T-cell (primary cell): ENCODE measurements around the gene UTP20. TPM values are rescaled to one million over a fixed set of nuclear protein-coding genes. Genes with fewer than 3 reads are reported as not detected.

Experiments used
- ATAC-seq, 4 experiments: fragments of 200-7000 bp in 3 of 4; fragments of 150-1000 bp in 1 of 4; cut with Tn5 transposase; replicated peaks in 1 of 4; 1 replicate in 3 of 4; 2 replicates in 1 of 4; pipeline ENCODE4 v1.10.0; 2021; ENCODE audit warnings: moderate library complexity in 3 of 4, mild to moderate bottlenecking in 2 of 4, moderate number of reproducible peaks in 1 of 4
- CTCF ChIA-PET, 2 donors: fragments of 300-600 bp; sonication (Branson Sonifier 250); formaldehyde crosslinking; loops; one replicate each; lab custom pipeline; 2022; ENCODE audit warnings: antibody characterized with exemption in 2 of 2; lab: Charles Lee
- POLR2A ChIA-PET, 2 donors: fragments of 300-600 bp; sonication (Branson Sonifier 250); formaldehyde crosslinking; loops; one replicate each; lab custom pipeline; 2022; ENCODE audit warnings: antibody characterized with exemption in 2 of 2; lab: Charles Lee
- DNase-seq, 35 experiments: peaks; one replicate each; pipeline versions ENCODE4 v3.0.0 to v3.0.0-alpha.2; 2013 to 2023
- H3K27ac ChIP-seq: one replicate; pipeline ENCODE4 v1.5.1; 2013; ENCODE audit warnings: low read length
- H3K27me3 ChIP-seq, 2 experiments: replicated peaks in 1 of 2; 1 replicate in 1 of 2; 2 replicates in 1 of 2; pipeline versions ENCODE4 v1.6.1 to v1.7.0; 2013; ENCODE audit warnings: low read length in 1 of 2, mixed read lengths in 1 of 2; ENCODE audit not compliant: control insufficient read depth in 2 of 2, insufficient read depth in 2 of 2; ENCODE audit errors: extremely low read depth in 1 of 2
- H3K36me3 ChIP-seq, 2 donors: 1 replicate in 1 of 2; 2 replicates in 1 of 2; pipeline versions ENCODE4 v1.6.1 to v1.7.0; 2013; ENCODE audit warnings: low read length in 1 of 2; ENCODE audit not compliant: control insufficient read depth in 2 of 2, insufficient read depth in 1 of 2; ENCODE audit errors: extremely low read depth in 1 of 2
- H3K4me1 ChIP-seq, 2 experiments: 1 replicate in 1 of 2; 2 replicates in 1 of 2; pipeline versions ENCODE4 v1.6.1 to v1.7.0; 2013; ENCODE audit warnings: low read length in 2 of 2, mixed read lengths in 1 of 2; ENCODE audit not compliant: insufficient read depth in 2 of 2, control insufficient read depth in 1 of 2; ENCODE audit errors: extremely low read depth in 1 of 2
- H3K4me3 ChIP-seq, 2 donors: 1 replicate in 1 of 2; 2 replicates in 1 of 2; pipeline versions ENCODE4 v1.5.1 to v1.7.0; 2013; ENCODE audit warnings: mild to moderate bottlenecking in 2 of 2, low read length in 1 of 2, moderate library complexity in 1 of 2; ENCODE audit not compliant: control insufficient read depth in 1 of 2; ENCODE audit errors: extremely low read depth in 1 of 2
- H3K9me3 ChIP-seq: 2 replicates; pipeline ENCODE4 v1.7.0; 2013
- H3K27ac Mint-ChIP-seq, 2 donors: one replicate each; pipeline ENCODE4 v1.8.0; 2020 to 2021; ENCODE audit warnings: mild to moderate bottlenecking in 2 of 2, mixed read lengths in 2 of 2
- H3K27me3 Mint-ChIP-seq, 2 donors: one replicate each; pipeline ENCODE4 v1.8.0; 2021 to 2022; ENCODE audit warnings: mixed read lengths in 2 of 2
- H3K36me3 Mint-ChIP-seq: one replicate; pipeline ENCODE4 v1.8.0; 2021; ENCODE audit warnings: mixed read lengths
- H3K4me1 Mint-ChIP-seq, 3 donors: one replicate each; pipeline ENCODE4 v1.8.0; 2020 to 2022; ENCODE audit warnings: mixed read lengths in 3 of 3, mild to moderate bottlenecking in 1 of 3
- H3K4me3 Mint-ChIP-seq, 3 donors: one replicate each; pipeline ENCODE4 v1.8.0; 2020 to 2022; ENCODE audit warnings: mild to moderate bottlenecking in 3 of 3, mixed read lengths in 3 of 3, moderate library complexity in 3 of 3
- H3K9me3 Mint-ChIP-seq, 3 donors: one replicate each; pipeline ENCODE4 v1.8.0; 2020 to 2022; ENCODE audit warnings: mixed read lengths in 3 of 3
- WGBS: methylation state at CpG from one replicate; pipeline ENCODE4 v1.1.5; 2013; ENCODE audit warnings: missing lambda C conversion rate; ENCODE audit not compliant: insufficient coverage; 5-methylcytosine and 5-hydroxymethylcytosine counted together
- total RNA-seq, 35 experiments: library from RNA in 6 of 35; stranded (reverse) in 6 of 35; fragments of 120-200 nt in 1 of 35; gene quantifications; one replicate each; pipeline versions ENCODE4 v1.2.1 to v1.2.4 and lab custom pipeline; 2013 to 2026

The UTP20 gene
- 10 to 100 TPM; 12.7 to 16.9 (median 14.6) TPM for total RNA-seq
- total RNA-seq (2013): 18.1 TPM
- 38.8 to 310 (median 63.5) reads per million in 29 experiments for total RNA-seq (lab: John Stamatoyannopoulos, UW)

DNA sequence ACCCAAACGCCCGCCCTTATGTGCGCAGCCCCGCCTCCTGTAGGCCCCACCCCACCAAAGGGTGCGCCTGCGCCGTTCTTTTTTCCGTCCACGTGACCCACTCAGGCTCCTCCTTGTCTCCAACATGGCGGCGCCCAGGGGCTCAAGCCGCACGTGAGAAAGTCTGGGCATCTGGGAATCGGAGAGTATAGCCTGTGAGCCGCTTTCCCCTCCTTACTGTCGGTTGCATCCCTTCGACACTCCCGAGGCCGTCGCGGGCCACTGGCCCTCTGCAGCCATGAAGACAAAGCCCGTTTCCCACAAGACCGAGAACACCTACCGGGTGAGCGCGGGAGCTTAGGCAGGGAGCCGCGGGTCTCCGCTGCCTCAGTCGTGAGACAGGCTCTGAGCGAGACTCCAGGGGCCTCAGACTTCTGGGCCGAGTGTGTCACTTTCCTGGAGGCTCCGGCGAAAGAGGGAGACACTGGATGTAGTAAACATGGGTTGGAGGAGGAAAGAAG, at the start of gene UTP20:
TSS of gene UTP20 (plus strand) at position 100 of the 500 bp plus-strand sequence. CDS start at position 278, 178 bp downstream.
- peaks cover 0 to 16% of the 10 kb centered on the region in 2 donors for H3K36me3 ChIP-seq
- H3K27ac Mint-ChIP-seq: peak within 1 kb of the TSS; percentile 82 to 86
- DNase-seq: peak; percentile 73 to 95 (median 89)
- under 1% methylated on average over 31 of the region's 34 CpGs for WGBS
- peak; percentile 99 to 100 (median 100) for ATAC-seq
- peaks cover 0 to 6% of the 10 kb centered on the region in 2 experiments for H3K27me3 ChIP-seq
- peaks cover 4 to 10% of the 10 kb centered on the region in 2 experiments for H3K4me1 ChIP-seq
- no peak within 1 kb of the TSS for H3K27ac ChIP-seq
- H3K4me1 Mint-ChIP-seq: peaks cover 20 to 25% (median 22%) of the 10 kb centered on the region in 3 donors
- POLR2A ChIA-PET: interaction anchor here in 1 of 2 donors (0.5 kb wide), 1 partner anchor 1013 kb away, joined by 12 read pairs; the partner anchor contains the start of genes DEPDC4 and SCYL2
- CTCF ChIA-PET: interaction anchor here (1.2 kb wide), 2 partner anchors 12 to 559 kb away, joined by 6 read pairs; no protein-coding TSS in a partner anchor
- H3K4me3 ChIP-seq: peak within 1 kb of the TSS; percentile 90 to 100
- peaks cover 15% of the 10 kb centered on the region for H3K36me3 Mint-ChIP-seq
- peaks cover 8 to 14% of the 10 kb centered on the region in 2 donors for H3K27me3 Mint-ChIP-seq
- H3K9me3 ChIP-seq: no peaks in the 10 kb centered on the region
- H3K4me3 Mint-ChIP-seq: peak within 1 kb of the TSS; percentile 94 to 96 (median 95)
- no peaks in the 10 kb centered on the region for H3K9me3 Mint-ChIP-seq

DNA sequence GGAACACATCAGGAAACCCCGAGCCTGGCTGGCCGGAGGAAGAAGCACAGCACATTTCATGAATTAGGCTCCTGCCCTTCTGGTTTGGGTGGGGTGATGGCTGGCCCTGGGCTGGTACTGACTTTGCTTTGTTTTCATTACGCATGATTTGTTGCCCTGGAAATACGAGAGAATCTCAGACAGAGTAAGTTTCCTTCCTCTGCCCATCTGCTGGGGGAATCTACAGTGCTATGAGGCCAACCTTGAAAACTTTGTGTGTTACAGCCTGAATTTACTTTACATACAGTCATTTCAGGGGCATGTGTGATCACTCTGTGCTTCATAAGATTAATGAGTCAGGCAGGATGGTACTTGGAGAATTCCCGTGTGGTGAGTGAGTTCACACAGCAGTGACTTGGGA, 49.4 kb upstream of the UTP20 start:
- no peaks in the 10 kb centered on the region for H3K9me3 Mint-ChIP-seq
- no peak overlapping the region for H3K27ac Mint-ChIP-seq
- H3K36me3 Mint-ChIP-seq: no peaks in the 10 kb centered on the region
- H3K27me3 Mint-ChIP-seq: peaks cover 11 to 21% of the 10 kb centered on the region in 2 donors
- Histone ChIP-seq H3K36me3 (no peaks in the 10 kb centered on the region), H3K9me3 (no peaks in the 10 kb centered on the region), H3K4me3 (no peak overlapping the region), H3K27ac (no peak overlapping the region), H3K27me3 (peaks cover 0 to 2% of the 10 kb centered on the region in 2 experiments), H3K4me1 (no peaks in the 10 kb centered on the region)
- DNase-seq (no peak), ATAC-seq (no peak)
- ChIA-PET POLR2A (no interaction called here), CTCF (no interaction called here)
- H3K4me1 Mint-ChIP-seq: no peaks in the 10 kb centered on the region
- 57% methylated on average over 2 of the region's 5 CpGs for WGBS
- no peak overlapping the region for H3K4me3 Mint-ChIP-seq

DNA sequence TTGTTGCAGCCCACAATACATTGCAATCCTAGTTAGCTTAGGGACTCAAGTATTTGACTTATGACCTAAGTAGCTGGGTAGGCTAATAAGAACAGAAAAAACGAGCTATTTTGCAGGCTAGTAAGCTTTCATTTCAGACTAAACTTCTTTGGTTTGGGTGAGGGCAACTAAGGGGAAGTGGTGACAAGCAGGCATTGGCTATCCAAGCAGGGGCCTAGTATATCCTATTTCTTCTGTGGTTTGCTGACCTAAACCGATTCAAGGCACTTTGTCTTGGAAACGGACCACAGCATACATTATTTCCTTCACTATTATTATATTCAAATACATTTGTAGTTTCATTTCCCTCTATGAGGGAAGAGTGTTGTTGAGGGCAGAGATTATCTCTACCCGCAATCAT, 48.3 kb upstream of the UTP20 start:
- Histone ChIP-seq H3K36me3 (no peaks in the 10 kb centered on the region), H3K9me3 (no peaks in the 10 kb centered on the region), H3K27me3 (peaks cover 0 to 2% of the 10 kb centered on the region in 2 experiments), H3K4me3 (no peak overlapping the region), H3K4me1 (no peaks in the 10 kb centered on the region), H3K27ac (no peak overlapping the region)
- Mint-ChIP-seq H3K9me3 (no peaks in the 10 kb centered on the region), H3K4me1 (no peaks in the 10 kb centered on the region), H3K4me3 (no peak overlapping the region), H3K27me3 (peaks cover 8 to 17% of the 10 kb centered on the region in 2 donors), H3K36me3 (no peaks in the 10 kb centered on the region), H3K27ac (no peak overlapping the region)
- WGBS: 20% methylated on average over 1 of the region's 4 CpGs
- no peak for DNase-seq
- no peak for ATAC-seq
- POLR2A ChIA-PET: no interaction called here
- CTCF ChIA-PET: no interaction called here

DNA sequence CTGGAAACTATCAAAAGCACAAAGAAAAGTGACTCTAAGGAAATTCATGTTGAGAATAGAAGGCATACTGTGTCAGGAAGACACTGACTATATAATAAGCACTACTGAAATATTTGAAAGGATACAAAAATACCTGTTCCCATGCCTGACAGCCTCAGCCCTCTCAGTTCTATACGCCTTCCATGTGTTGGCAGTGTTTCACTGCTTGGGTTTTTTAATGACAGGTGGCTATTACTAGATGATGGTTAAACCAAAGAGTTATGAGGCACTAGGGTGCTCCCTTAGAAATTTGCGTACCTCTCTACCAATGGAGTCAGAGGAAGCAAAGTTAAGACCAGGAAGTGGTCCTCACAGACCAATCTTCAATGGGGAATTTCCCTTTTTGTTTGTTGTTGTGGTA, 44.2 kb upstream of the UTP20 start:
- H3K9me3 Mint-ChIP-seq: peaks cover 0 to 2% (median 0%) of the 10 kb centered on the region in 3 donors
- POLR2A ChIA-PET: no interaction called here

DNA sequence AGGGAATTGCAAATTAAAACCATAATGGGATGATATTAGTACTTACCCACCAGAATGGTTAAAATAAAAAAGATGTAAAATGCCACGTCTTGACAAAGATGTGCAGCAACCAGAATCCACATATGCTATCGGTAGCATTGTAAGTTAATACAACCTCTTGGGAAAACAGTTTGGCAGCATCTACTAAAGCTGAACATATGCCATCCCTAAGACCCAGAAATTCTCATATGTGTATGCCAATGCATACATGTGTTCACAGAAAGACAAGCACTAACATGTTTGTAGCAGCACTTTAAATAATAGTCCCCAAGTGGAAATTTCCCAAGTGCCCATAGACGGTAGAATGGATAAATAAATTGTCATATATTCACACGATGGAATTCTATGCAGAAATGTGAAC, 41.6 kb upstream of the UTP20 start:
- Histone ChIP-seq H3K9me3 (no peaks in the 10 kb centered on the region), H3K27ac (no peak overlapping the region), H3K27me3 (peaks cover 0 to 7% of the 10 kb centered on the region in 2 experiments), H3K4me3 (no peak overlapping the region), H3K4me1 (no peaks in the 10 kb centered on the region), H3K36me3 (no peaks in the 10 kb centered on the region)
- Mint-ChIP-seq H3K27me3 (peaks cover 3 to 7% of the 10 kb centered on the region in 2 donors), H3K4me1 (no peaks in the 10 kb centered on the region), H3K9me3 (peaks cover 0 to 2% (median 0%) of the 10 kb centered on the region in 3 donors), H3K36me3 (no peaks in the 10 kb centered on the region), H3K4me3 (no peak overlapping the region), H3K27ac (no peak overlapping the region)
- no CpG with 5 or more reads among the region's 4 CpGs for WGBS
- ATAC-seq (no peak), DNase-seq (no peak)
- POLR2A ChIA-PET: interaction anchor here in 1 of 2 donors (0.5 kb wide), 1 partner anchor 129 kb away, joined by 8 read pairs; no protein-coding TSS in a partner anchor
- CTCF ChIA-PET: no interaction called here

More for the DNA sequence above, 44.2 kb upstream of the UTP20 start:
- Histone ChIP-seq H3K27me3 (peaks cover 0 to 4% of the 10 kb centered on the region in 2 experiments), H3K4me1 (no peaks in the 10 kb centered on the region), H3K36me3 (no peaks in the 10 kb centered on the region), H3K27ac (no peak overlapping the region), H3K4me3 (no peak overlapping the region), H3K9me3 (no peaks in the 10 kb centered on the region)
- ATAC-seq (no peak), DNase-seq (no peak)
- WGBS: no CpG with 5 or more reads among the region's 2 CpGs
- Mint-ChIP-seq H3K4me1 (no peaks in the 10 kb centered on the region), H3K36me3 (no peaks in the 10 kb centered on the region), H3K27me3 (peaks cover 4 to 10% of the 10 kb centered on the region in 2 donors), H3K4me3 (no peak overlapping the region), H3K27ac (no peak overlapping the region)
- CTCF ChIA-PET: no interaction called here

DNA sequence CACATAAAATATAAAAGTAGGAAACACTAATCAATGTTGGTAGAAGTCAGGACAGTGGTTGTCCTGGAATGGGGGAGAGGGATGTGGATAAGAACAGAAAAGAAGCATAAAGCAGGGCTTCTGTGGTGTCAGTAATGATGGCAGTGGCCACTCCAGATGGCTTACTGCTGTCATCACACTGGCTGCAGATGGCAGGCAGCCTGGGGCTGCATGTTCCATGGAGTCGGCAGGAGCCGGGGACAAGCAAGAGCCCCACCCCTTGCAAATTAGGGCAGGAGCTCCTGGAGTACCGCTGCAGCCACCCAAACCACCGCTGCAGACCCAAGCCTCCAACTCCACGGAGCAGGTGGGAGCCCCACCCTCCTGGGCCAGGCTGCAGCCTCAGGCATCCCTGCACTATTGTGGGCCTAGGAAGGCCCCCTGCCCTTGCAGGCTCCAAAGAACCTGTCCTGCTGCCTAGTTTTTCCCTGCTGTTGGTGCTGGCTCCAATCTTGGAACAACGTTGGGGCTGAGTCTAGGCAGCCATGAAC, 41.0 kb upstream of the UTP20 start:
- no peaks in the 10 kb centered on the region for H3K36me3 ChIP-seq
- ChIA-PET POLR2A (no interaction called here), CTCF (no interaction called here)
- ATAC-seq: no peak
- Mint-ChIP-seq H3K4me3 (no peak overlapping the region), H3K36me3 (no peaks in the 10 kb centered on the region), H3K27me3 (peaks cover 3 to 5% of the 10 kb centered on the region in 2 donors), H3K9me3 (peaks cover 0 to 2% (median 0%) of the 10 kb centered on the region in 3 donors), H3K27ac (no peak overlapping the region), H3K4me1 (no peaks in the 10 kb centered on the region)
- no peak for DNase-seq
- no peak overlapping the region for H3K27ac ChIP-seq
- H3K27me3 ChIP-seq: peaks cover 0 to 7% of the 10 kb centered on the region in 2 experiments
- H3K4me3 ChIP-seq: no peak overlapping the region
- H3K9me3 ChIP-seq: no peaks in the 10 kb centered on the region
- WGBS: 50% methylated on average over 4 of the region's 6 CpGs
- no peaks in the 10 kb centered on the region for H3K4me1 ChIP-seq
